GM18498 (cell line): Measurements from ENCODE around the gene GSTA4.
"Not testable (repeated sequence)": the region's sequence is repeated elsewhere in the genome, so short reads cannot be mapped to it uniquely, and the experiment has no call there.

Source experiments
- ATAC-seq: cut with Tn5 transposase; IDR thresholded peaks from one replicate; pipeline ENCODE4 v1.9.1; 2021; ENCODE audit warnings: mild to moderate bottlenecking, moderate library complexity; ENCODE audit not compliant: unreplicated experiment

The GSTA4 gene

GRCh38 chr6:52976591-52977035, 18.5 kb downstream of the GSTA4 start:
- ATAC-seq = no peak

GRCh38 chr6:52976149-52976548, 18.9 kb downstream of the GSTA4 start:
- ATAC-seq = no peak

GRCh38 chr6:52975580-52975979, 19.5 kb downstream of the GSTA4 start:
- no peak for ATAC-seq

- no peak for ATAC-seq
Observed at GRCh38 chr6:52972989-52973388, 22.1 kb downstream of the GSTA4 start.

- ATAC-seq = no peak
Observed at GRCh38 chr6:52969359-52969758, 25.7 kb downstream of the GSTA4 start.

- ATAC-seq = no peak
Observed at GRCh38 chr6:52966101-52966500, 29.0 kb downstream of the GSTA4 start.

- no peak for ATAC-seq
Observed at GRCh38 chr6:52965380-52965779, 29.7 kb downstream of the GSTA4 start.

GRCh38 chr6:52964318-52964717, 30.8 kb downstream of the GSTA4 start:
- ATAC-seq = no peak

GRCh38 chr6:52962701-52963100, 32.4 kb downstream of the GSTA4 start:
- no peak for ATAC-seq

GRCh38 chr6:52961022-52961421, 34.1 kb downstream of the GSTA4 start:
- ATAC-seq = not testable (repeated sequence)

GRCh38 chr6:52960211-52960610, 34.9 kb downstream of the GSTA4 start:
- ATAC-seq = not testable (repeated sequence)

GRCh38 chr6:52958546-52959255, 36.4 kb downstream of the GSTA4 start:
- ATAC-seq = no peak

- ATAC-seq = no peak
Observed at GRCh38 chr6:52955871-52956270, 39.2 kb downstream of the GSTA4 start.

GRCh38 chr6:52953911-52954839, 40.9 kb downstream of the GSTA4 start:
- ATAC-seq = peak; percentile 55

GRCh38 chr6:52946306-52946705, 48.8 kb downstream of the GSTA4 start:
- ATAC-seq = no peak

GRCh38 chr6:52942821-52943220, 52.3 kb downstream of the GSTA4 start:
- ATAC-seq = not testable (repeated sequence)

GRCh38 chr6:52942221-52942620, 52.9 kb downstream of the GSTA4 start:
- no peak for ATAC-seq

- no peak for ATAC-seq
Observed at GRCh38 chr6:52937908-52938307, 57.2 kb downstream of the GSTA4 start.

- ATAC-seq = no peak
Observed at GRCh38 chr6:52933778-52934177, 61.3 kb downstream of the GSTA4 start.

- ATAC-seq = no peak
Observed at GRCh38 chr6:52931351-52931750, 63.7 kb downstream of the GSTA4 start.

GRCh38 chr6:52929321-52930164, 65.5 kb downstream of the GSTA4 start:
- ATAC-seq = no peak
